ENCODE results near the gene PARP8.

PARP8 gene

DNA sequence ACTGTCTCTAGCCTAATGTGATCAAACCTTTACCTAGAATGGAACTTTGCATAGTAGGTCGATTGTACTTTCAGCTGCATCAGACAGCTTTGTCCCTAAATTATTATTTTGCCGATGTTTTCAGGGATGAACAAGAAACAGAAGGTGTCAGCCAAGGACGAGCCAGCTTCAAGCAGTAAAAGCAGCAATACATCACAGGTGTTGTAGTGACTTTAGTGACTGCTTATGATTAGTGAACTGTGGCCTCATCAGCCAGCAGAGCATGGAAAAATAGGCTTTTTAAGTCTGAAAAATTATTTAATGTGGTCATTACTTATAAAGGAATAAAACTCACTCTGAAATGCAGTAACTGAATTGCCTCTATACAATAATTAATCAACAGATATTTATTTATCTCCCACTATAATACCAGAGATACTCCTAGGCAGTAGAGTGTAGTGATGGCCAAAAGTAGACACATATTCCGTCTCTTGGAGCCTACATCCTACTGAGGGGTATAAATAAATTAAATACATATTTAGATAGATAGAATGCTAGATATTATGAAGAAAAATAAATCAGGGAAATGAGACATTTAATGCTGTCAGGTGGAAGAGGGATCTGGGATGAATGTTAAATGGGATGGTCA lies 166.3 kb downstream of the PARP8 start:
- in situ Hi-C loops (cut with MboI; ENCODE audit: low sequenced_read_pairs), result no loop called here

DNA sequence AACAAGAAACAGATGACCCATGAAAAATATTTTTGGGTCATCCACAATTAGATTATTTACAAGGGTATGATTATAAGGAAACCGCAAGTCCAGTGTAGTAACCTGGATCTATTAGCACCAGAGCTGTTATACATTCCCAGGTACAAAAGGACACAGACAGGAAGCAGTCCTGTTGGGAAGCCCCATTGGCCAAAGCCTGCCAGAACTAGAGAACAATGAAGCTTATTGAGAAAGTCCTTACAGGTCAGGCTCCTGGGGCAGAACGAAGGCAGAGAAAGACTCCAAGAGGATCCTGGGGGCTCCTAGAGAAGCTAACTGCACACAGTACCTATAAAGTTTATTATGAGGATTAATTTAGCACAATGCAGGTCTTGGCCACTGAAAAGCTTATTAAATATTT lies 169.9 kb downstream of the PARP8 start:
- in situ Hi-C loops (cut with MboI; ENCODE audit: low sequenced_read_pairs), result no loop called here

DNA sequence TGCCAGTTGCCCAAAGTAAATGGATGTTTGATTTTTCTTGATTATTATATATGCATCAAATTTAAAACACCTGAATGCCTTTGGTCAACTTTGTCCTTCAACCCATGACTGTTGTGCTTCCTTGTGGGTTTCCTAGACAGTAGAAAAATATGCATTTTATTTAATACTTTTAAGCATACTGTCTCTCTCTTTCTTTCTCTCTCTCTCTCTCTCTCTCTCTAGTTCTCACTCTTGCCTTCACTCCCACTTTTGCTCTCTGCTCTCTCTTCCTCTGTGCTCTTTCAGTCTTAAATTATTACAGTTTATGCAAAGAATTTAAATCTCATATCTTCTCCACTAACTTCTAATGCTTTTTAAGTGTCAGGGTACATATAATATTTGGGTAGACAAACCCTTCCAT lies 173.0 kb downstream of the PARP8 start:
- in situ Hi-C loops (cut with MboI; ENCODE audit: low sequenced_read_pairs), result no loop called here

DNA sequence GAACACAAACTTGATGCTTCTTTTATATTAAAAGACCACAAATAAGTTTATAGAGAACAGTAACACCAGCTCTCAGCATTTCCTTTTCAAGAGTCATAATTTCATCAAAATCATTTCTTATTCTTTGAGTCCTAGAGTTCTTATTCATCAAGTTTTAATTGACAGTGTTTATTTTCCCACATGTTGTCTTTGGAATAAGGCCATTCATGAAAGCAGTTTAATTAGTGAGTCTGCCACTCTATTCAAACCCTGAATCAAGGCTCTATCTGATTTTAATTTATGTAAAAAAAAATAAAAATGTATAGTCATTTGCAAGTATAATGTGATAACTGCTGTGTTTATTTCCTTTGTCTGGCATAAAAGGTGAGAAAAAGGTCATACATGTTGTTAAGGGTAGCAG lies 176.7 kb downstream of the PARP8 start:
- in situ Hi-C loops (cut with MboI; ENCODE audit: low sequenced_read_pairs), result no loop called here

DNA sequence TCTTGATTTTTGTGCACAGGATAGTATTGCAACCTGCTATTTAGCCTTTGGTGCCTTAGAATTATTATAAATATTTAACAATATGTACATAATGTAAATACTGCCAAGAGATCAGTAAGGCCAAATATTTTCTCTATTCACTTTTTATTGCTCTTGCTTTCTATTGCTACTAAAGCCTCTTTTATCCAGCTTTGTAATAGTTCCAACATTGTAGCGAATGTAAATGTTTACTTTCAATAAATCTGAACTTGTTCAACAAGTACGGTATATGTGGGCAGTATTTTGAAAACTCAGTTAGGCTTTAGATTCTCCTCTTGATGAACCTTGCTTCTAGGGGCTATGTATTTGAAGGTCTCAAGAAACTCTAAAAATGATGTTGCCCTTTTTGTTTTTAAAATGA lies 179.8 kb downstream of the PARP8 start:
- in situ Hi-C loops (cut with MboI; ENCODE audit: low sequenced_read_pairs), result no loop called here

DNA sequence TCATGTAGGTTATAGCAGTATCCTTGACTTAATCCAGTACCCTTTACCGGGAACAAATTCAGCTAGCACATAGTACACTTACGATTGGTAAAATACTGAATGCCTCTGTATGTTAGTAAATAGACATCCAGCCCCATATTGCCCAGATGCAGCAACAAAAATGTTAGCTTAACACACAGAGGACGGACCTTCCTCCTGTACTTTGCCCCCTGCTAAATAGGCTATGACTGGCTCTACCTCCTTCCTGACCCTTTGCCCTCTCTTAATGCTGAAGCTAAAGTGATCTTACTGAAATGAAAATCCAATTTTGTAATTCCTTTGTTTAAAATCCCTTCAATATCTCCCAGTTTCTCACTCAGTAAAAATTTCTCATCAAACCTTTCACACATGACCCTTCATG lies 183.1 kb downstream of the PARP8 start:
- in situ Hi-C loops (cut with MboI; ENCODE audit: low sequenced_read_pairs), result no loop called here

DNA sequence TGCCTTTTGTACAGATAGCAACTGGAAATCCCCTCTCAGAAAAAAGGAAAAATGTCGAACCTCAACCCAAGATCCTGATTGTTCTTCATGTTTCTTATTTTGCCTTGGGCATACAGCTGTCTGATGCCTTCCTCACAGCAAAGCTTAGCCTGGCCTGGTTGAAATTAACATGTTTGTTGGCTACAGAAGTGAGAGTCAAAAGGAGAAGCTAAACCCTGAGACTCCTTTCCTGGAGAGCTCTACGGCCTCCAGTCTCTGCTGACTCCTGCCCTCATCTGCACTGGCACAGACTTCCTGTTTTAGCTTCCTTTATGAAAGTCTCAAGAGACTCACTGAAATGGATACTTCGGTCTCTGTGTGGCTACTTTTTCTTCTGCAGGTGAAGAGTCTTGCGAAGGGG lies 186.7 kb downstream of the PARP8 start:
- in situ Hi-C loops (cut with MboI; ENCODE audit: low sequenced_read_pairs), result no loop called here

DNA sequence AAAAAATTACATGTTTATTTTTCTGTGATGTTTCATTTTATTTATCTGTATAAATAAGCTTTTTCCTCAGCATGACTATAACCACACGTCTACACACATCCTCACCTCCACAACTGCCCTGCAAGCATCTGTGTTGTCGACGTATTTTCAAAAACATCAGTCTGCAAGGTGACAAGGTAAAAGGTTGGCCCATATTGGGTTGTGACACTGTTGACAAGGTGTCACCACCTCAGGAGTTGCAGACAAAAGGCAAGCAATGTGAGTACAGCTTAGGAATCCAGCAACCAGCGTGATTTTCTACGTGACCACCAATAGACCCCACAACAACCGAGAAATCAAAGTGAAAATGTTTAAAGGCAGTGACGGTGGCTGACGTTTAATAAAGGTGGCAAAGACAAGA lies 187.6 kb downstream of the PARP8 start:
- in situ Hi-C loops (cut with MboI; ENCODE audit: low sequenced_read_pairs), result no loop called here

DNA sequence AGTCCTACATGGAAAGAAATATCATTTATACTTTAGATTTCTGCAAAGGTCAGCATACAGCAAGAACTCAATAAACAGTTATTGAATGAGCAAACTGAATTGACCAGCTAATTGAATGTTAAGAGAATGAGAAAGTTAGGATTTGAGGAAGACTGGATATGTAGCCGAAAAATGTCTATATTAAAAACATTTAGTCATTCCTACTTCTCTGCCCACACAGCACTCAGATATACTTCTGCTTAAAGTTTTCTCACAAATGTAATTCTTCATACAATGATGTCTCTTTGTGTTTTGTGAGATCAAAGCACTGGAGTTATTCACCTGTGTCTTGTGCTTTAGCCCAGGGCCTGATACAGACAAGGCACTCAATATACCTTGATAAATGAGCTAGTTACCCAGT lies 188.6 kb downstream of the PARP8 start:
- in situ Hi-C loops (cut with MboI; ENCODE audit: low sequenced_read_pairs), result no loop called here

DNA sequence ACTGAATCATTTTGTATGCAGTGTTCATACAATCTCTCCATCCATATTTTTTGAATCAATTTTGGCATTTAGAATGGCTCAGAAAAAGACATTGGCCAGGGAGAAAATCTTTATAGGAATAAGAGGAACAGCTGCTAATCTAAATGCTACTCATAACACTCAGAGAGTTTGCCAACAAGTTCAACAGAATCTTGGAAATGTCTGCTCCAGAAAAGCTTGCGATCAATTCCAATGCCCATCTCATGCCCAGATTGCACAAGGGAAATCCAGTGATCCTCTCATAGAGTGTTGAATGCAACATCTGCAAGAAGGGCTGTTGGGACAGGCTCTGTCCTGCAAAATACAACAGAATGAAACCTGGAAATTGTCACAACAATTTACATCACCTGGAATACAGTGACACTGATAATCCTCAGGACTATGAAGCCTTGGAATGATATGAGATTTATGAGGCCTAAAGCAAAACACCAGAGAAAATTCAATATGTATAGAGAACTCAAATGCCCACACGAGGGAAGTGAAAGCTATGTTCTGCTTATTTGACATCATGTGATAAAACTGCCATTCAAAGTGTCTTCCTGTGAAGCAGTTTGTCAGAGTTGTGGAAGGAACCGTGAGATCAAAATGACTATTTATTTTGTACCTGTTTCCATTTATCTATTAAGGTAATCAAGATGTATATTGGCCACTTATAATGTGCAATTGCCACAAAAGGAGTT lies 190.1 kb downstream of the PARP8 start:
- in situ Hi-C loops (cut with MboI; ENCODE audit: low sequenced_read_pairs), result no loop called here

DNA sequence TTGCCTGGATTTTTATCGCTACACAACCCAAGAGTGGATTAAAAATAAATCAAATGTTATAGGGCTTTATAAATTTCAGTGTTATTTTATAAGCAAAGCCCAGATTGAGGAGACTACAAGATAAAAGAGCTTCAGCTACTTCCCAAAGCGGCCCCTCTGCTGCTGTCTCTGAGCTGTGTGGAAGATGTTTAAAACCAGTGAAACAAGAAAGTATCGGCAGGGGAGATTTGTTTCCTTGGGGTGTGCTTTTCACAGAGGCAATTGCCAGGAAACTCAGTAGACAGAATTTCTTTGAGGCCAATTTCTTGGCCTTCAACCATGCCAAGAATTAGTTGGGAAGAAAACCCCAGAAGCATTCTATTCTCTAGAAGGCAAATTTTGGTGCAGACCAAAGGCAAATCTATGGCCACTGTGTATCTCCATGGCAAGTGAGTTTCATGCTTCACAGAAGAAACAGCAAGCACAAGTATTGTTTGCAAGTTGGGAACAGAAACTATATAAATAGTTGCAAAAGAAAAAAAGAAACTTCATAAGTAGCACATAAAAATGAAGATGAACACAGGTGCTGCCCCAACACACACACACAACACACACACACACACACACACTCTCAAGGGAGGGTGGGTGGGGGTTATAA lies 197.2 kb downstream of the PARP8 start:
- in situ Hi-C loops (cut with MboI; ENCODE audit: low sequenced_read_pairs), result no loop called here

DNA sequence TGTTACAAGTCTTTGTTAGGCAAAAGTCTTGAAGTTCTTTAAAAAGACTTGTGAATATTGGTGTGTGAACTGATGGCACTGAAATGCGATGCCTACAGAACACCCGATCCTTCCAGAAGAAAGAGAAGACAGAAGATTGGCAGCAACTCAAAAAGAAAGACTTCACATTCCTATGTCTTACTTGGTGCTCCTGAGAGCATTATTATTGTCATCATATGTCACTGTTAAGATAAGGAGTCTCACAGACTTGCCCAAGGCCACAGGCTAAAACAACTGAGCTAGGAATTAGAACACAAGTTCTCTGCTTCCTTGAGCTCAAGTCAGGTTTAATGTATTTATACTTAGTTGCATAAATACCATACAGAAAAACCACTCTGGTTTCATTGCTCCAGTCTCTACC lies 198.0 kb downstream of the PARP8 start:
- in situ Hi-C loops (cut with MboI; ENCODE audit: low sequenced_read_pairs), result no loop called here

DNA sequence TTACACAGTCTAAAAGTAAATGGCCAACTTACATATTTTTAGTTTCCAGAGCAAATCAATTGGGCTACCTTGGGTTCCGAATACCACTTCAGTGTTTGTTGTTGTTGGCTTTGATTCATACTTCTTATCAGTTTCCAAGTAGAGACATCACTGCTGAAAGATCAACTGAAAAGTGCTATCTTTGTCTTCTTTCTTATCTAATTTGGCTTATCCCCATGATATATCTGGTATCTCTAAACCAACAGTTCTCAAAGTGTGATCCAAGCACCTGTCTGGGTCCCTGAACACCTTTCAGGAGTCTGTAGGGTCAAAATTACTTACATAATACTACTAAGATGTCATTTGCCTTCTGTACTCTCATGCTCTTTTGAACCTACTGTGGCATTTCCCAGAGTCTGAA lies 200.0 kb downstream of the PARP8 start:
- in situ Hi-C loops (cut with MboI; ENCODE audit: low sequenced_read_pairs), result no loop called here

DNA sequence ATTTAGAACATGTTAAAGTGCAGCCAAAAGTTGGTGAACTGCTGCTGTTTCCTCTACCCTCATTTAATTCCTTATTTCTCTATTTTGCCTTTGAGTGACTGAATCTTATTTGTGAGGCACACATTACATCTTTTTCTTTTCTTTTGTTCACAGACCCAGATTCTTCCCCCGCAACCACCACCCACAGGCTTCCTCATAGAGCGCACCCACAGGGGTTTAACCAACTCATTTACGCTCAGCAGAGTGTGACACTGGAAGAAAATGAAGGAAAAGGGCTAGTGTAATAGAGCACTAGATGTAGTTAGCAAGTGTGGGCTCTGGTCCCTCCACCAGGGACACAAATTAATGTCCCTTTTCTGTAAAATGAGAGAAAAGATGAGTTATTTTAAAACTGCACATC lies 200.7 kb downstream of the PARP8 start:
- in situ Hi-C loops (cut with MboI; ENCODE audit: low sequenced_read_pairs), result no loop called here

DNA sequence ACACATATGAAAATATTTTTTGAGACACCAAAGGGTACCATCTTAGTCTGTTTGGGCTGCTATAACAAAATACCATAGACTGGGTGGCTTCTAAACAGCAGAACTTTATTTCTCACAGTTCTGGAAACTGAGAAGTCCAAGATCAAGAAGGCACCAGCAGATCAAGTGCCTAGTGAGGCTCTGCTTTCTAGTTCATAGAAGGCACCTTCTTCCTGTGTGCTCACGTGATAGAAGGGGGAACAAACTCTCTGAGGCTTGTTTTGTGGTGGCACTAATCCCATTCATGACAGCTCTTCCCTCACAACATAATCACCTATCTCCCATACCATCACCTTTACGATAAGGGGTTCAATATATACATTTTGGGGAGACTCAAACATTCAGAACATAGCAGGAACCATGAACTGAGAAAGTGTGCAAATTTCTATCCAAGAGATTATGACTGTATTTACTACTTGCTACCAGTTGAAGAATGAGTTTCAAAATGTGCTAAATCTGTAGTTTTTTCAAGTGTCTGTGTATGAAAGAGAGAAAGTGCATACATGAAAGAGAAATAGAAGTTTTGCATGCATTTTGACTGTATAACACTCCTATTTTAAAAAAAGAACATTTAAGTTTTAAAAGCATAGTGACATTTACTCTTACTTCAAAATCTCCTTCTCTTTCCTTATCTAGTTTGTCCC lies 207.3 kb downstream of the PARP8 start:
- in situ Hi-C loops (cut with MboI; ENCODE audit: low sequenced_read_pairs), result no loop called here

DNA sequence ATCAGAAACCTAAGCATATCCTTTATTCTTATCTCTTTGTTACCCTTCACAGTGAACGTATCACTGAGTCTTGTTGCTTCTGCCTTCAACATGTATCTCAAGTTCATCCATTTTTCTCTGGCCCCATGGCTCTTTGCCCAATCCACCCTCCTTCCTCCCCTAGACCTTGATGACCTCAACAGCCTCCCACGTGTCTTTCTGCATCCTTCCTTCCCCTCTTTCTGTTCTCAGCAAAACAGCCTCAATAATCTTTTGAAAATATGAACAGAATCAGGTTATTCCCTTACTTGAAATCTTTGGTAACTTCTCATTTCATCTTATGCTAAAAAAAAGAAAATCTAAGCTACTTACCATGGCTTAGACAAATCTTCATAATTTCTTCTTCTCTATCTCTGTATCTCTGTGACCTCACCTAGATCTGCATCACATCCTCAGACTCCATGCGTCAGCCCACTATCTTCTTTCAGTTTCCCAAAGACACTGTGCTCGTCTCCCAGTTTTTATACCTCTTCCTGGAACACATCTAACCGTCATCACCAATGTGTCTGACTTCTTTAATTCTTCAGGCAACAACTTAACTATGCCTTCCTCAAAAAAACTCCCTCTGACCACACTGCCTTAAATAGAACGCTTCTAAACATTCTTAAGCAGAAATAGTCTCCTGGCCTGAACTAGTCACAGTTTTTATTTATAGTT lies 208.0 kb downstream of the PARP8 start:
- in situ Hi-C loops (cut with MboI; ENCODE audit: low sequenced_read_pairs), result no loop called here

DNA sequence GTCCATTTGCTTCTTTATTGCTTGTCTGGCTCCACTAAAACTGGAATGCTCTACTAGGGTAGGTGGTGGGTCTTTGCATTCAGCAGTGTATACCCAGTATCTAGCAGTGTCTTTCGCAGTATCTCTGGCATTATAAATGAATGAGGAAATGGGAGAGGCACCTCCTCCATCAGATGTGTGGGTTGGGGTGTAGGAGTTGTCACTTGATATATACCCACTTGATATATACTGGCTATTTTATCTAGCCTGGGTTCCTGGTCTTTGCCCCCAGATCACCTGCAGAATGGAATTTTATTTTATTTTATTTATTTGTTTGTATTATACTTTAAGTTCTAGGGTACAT lies 208.5 kb downstream of the PARP8 start:
- in situ Hi-C loops (cut with MboI; ENCODE audit: low sequenced_read_pairs), result no loop called here

DNA sequence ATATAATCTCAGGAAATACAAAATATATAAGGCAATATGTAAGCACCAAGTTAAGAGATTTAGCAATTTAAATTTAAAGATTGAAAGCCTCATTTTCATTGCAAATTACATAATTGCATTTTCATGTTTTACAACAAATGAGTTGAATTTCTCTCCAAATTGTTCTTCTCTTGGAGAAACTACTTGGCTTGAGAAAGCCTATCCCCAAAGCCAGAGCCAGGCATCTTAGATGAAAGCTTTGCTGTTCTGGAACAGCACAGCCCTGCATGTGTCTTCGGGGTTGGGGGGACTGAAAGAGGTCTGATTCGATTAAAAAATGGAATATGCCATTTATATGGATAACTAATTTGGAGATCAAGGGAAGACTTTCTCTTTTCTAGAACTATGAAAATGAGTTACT lies 212.0 kb downstream of the PARP8 start:
- in situ Hi-C loops (cut with MboI; ENCODE audit: low sequenced_read_pairs), result no loop called here

DNA sequence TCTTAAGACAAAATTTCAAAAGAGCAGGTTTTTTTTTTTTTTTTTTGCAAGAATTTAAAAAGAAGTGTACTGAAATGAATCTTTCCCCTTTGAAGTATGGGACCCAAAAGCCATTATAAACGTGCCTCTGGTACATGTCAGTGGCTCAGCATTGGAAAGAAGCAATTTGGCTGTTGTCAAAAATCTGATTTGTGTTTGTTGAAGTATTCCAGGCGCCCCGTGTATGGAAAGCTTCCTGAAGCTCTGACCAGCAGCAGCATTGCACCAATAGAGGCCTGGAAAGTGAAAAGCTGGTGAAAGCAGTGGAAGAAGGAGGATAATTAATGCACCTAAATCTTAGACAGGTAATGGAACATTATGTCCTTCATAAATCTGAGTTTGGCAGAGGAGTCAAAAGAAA lies 215.0 kb downstream of the PARP8 start:
- in situ Hi-C loops (cut with MboI; ENCODE audit: low sequenced_read_pairs), result no loop called here

DNA sequence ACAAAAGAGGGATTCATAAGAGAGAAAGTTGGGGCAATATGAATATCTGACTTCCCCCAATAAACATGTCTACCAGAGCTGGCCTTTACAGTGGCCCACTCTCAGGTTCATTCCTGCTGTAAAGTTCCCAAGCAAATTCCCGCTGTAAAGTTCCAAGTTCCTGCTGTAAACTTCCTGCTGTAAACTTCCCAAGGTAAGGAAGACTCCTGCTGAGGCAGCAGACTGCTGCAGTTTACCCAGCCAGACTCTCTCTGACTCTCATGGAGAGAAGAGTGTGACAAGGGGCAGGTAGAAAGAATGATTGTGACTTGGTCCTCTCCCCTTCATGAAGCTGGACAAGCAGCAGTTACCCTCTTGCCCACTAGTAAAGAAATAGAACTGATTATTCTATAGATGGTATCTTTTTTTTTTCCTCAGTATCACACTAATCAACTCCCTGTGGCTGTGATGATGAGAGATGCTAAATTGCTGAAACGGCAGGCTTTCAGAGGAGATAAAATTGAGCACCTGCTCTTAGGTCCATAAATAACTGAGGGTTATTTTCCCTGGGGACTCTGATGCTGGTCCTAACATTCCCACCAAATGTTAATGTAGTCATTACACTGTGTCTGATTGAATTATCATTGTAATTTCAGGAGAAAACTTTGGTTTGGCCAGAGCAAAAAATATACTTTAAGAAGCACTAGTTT lies 220.4 kb downstream of the PARP8 start:
- in situ Hi-C loops (cut with MboI; ENCODE audit: low sequenced_read_pairs), result no loop called here
